GM10266 (cell line): ENCODE measurements around the gene PPY.

Experiments used
- DNase-seq: peaks from one replicate; pipeline ENCODE4 v3.0.0; 2012; ENCODE audit errors: extremely low spot score
- CTCF ChIP-seq: IDR thresholded peaks from 2 replicates; pipeline ENCODE4 v1.5.1; 2012; ENCODE audit warnings: mild to moderate bottlenecking, low read depth; ENCODE audit not compliant: control insufficient read depth, insufficient read depth; ENCODE audit errors: missing control alignments

PPY gene

GRCh38 chr17:43907425-43907981 is 34.8 kb downstream of the PPY start, which contains the start of gene MPP2:
TSS of gene MPP2 (minus strand) at chr17:43907536. CDS start at chr17:43904460, 3,076 bp downstream.
- no peak for DNase-seq
- TF ChIP-seq CTCF, result no peak

GRCh38 chr17:43906951-43907424 is 35.3 kb downstream of the PPY start:
- DNase-seq, result no peak
- no peak for TF ChIP-seq CTCF

GRCh38 chr17:43905985-43906852 is 36.1 kb downstream of the PPY start:
- no peak for DNase-seq
- TF ChIP-seq CTCF, result no peak

GRCh38 chr17:43905400-43905984 is 36.8 kb downstream of the PPY start:
- DNase-seq, result no peak
- TF ChIP-seq CTCF, result no peak

GRCh38 chr17:43901861-43902589 is 40.3 kb downstream of the PPY start:
- no peak for TF ChIP-seq CTCF
- DNase-seq, result no peak

- no peak for DNase-seq
- no peak for TF ChIP-seq CTCF
Observed at GRCh38 chr17:43900858-43901754, 41.2 kb downstream of the PPY start.
